ENCODE measurements around the gene C6orf52. TPM values are rescaled to one million over a fixed set of nuclear protein-coding genes. Genes with fewer than 3 reads are reported as not detected.

C6orf52 gene
- total RNA-seq, 1 experiment from 2014 or later, result 3.9 TPM

- TF ChIP-seq TCF7L2 (IDR thresholded peaks at IDR 0.05; ENCODE audit: borderline replicate concordance, extremely low read depth, insufficient read depth, insufficient read length), result no peak
- no peak for TF ChIP-seq EGR1 (IDR thresholded peaks at IDR 0.05; ENCODE audit: low read depth)
Measured at GRCh38 chr6:10713962-10714361, 19.5 kb upstream of the C6orf52 start (continued).

- POLR2A ChIA-PET, result no interaction called here
- no peak for DNase-seq (ENCODE audit: low read depth, low spot score)
- peak overlapping the region; percentile 88 for H3K4me2 ChIP-seq (ENCODE audit: low read length)
- TF ChIP-seq REST (IDR thresholded peaks at IDR 0.05; ENCODE audit: low read depth) (no peak), POLR2AphosphoS5 (IDR thresholded peaks at IDR 0.05; ENCODE audit: low read depth, low read length) (no peak), SRF (IDR thresholded peaks at IDR 0.05; ENCODE audit: low read depth) (no peak), TCF7L2 (IDR thresholded peaks at IDR 0.05; ENCODE audit: borderline replicate concordance, extremely low read depth, insufficient read depth, insufficient read length) (no peak), YY1 (IDR thresholded peaks at IDR 0.05; ENCODE audit: extremely low read depth, insufficient replicate concordance, low read depth, low read length) (no peak), EGR1 (IDR thresholded peaks at IDR 0.05; ENCODE audit: low read depth) (no peak), FOSL1 (IDR thresholded peaks at IDR 0.05; ENCODE audit: low read depth) (no peak), JUND (IDR thresholded peaks at IDR 0.05) (no peak), CTCF (IDR thresholded peaks at IDR 0.05 in 2 of 3, conservative IDR thresholded peaks at IDR 0.05 in 1 of 3; ENCODE audit: borderline replicate concordance in 1 of 3, insufficient read depth in 1 of 3, low read depth in 2 of 3, low read length in 2 of 3) (no peak), RAD21 (IDR thresholded peaks at IDR 0.05; ENCODE audit: low read depth) (no peak), CBX3 (IDR thresholded peaks at IDR 0.05; ENCODE audit: low read depth) (no peak)
- TF ChIP-seq, protein P1, sequence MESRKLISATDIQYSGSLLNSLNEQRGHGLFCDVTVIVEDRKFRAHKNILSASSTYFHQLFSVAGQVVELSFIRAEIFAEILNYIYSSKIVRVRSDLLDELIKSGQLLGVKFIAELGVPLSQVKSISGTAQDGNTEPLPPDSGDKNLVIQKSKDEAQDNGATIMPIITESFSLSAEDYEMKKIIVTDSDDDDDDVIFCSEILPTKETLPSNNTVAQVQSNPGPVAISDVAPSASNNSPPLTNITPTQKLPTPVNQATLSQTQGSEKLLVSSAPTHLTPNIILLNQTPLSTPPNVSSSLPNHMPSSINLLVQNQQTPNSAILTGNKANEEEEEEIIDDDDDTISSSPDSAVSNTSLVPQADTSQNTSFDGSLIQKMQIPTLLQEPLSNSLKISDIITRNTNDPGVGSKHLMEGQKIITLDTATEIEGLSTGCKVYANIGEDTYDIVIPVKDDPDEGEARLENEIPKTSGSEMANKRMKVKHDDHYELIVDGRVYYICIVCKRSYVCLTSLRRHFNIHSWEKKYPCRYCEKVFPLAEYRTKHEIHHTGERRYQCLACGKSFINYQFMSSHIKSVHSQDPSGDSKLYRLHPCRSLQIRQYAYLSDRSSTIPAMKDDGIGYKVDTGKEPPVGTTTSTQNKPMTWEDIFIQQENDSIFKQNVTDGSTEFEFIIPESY (IDR thresholded peaks at IDR 0.05; ENCODE audit: extremely low read depth, insufficient replicate concordance, low read length), result no peak
- TF ChIP-seq, protein P2, sequence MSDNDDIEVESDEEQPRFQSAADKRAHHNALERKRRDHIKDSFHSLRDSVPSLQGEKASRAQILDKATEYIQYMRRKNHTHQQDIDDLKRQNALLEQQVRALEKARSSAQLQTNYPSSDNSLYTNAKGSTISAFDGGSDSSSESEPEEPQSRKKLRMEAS (IDR thresholded peaks at IDR 0.05), result no peak
- H2AFZ ChIP-seq (ENCODE audit: low read depth, low read length, poor library complexity, severe bottlenecking), result no peak overlapping the region
- 0 out of 2 replicates have a peak overlapping the region, but pooled peaks have one; percentile 94 for H3K9ac ChIP-seq (ENCODE audit: low read length)
- peaks cover 11 to 19% of the 10 kb centered on the region in 2 experiments; a peak in 3 of 4 replicates for H3K4me1 ChIP-seq (ENCODE audit: control insufficient read depth in 1 of 2, insufficient read depth in 2 of 2, low read length in 2 of 2)
- CTCF ChIA-PET, result no interaction called here
- H3K36me3 ChIP-seq (ENCODE audit: control insufficient read depth in 1 of 2, insufficient read depth in 2 of 2, low read length in 2 of 2), result peaks cover 15 to 19% of the 10 kb centered on the region in 2 experiments; a peak in 3 of 4 replicates
- ATAC-seq, result no peak
- H3K9me3 ChIP-seq (ENCODE audit: control insufficient read depth in 1 of 2, insufficient read depth in 1 of 2, low read depth in 1 of 2, low read length in 2 of 2), result no peaks in the 10 kb centered on the region
- peak overlapping the region in 1 of 2 experiments; percentile 89; a peak in 1 of 4 replicates for H3K4me3 ChIP-seq (replicated peaks in 1 of 2; ENCODE audit: low read depth in 1 of 2, low read length in 2 of 2)
- intact Hi-C loops (cut with micrococcal nuclease), result no loop called here
- RAD21 ChIA-PET (ENCODE audit: low non-redundant PET in 1 of 2, low total read pairs in 2 of 2, uncharacterized antibody in 2 of 2, unreplicated experiment in 2 of 2), result no interaction called here
- no peaks in the 10 kb centered on the region for H3K27me3 ChIP-seq (ENCODE audit: insufficient read depth, low read length)
- H3K9me2 ChIP-seq (ENCODE audit: insufficient read depth), result no peaks in the 10 kb centered on the region
- no peak overlapping the region for H3K27ac ChIP-seq (ENCODE audit: low read depth, low read length)
- H4K20me1 ChIP-seq (ENCODE audit: insufficient read depth), result no peaks in the 10 kb centered on the region; the same call in 1 of the 2 replicates
- peaks cover 83% of the 10 kb centered on the region for H3K79me2 ChIP-seq (ENCODE audit: insufficient read depth, low read length)
- BruUV-seq (replicated peaks), result no TSS peak
Measured at GRCh38 chr6:10696655-10697054, 2.2 kb upstream of the C6orf52 start.

Measured in HCT116 (cell line).